ENCODE measurements around the gene GALNT18.

- no peak for TF ChIP-seq CTCF (conservative IDR thresholded peaks at IDR 0.05; ENCODE audit: low read depth in 2 of 2)
- TF ChIP-seq REST (IDR thresholded peaks at IDR 0.05; ENCODE audit: unreplicated experiment), result no peak
- TF ChIP-seq EZH2 (IDR thresholded peaks at IDR 0.05; ENCODE audit: low read depth, unreplicated experiment), result no peak
- no peak for TF ChIP-seq EZH2phosphoT487 (IDR thresholded peaks at IDR 0.05; ENCODE audit: unreplicated experiment)
- no peak for TF ChIP-seq CREB1 (CRISPR knock-in tag; IDR thresholded peaks at IDR 0.05; ENCODE audit: low read depth)
- no peak for TF ChIP-seq ZNF331 (CRISPR knock-in tag; IDR thresholded peaks at IDR 0.05; ENCODE audit: low read depth)
- TF ChIP-seq STAT1 (IDR thresholded peaks at IDR 0.05; ENCODE audit: unreplicated experiment), result no peak
Observed at GRCh38 chr11:11512090-11512489, 109.7 kb downstream of the GALNT18 start.
